ENCODE results near the gene COL10A1.

- TF ChIP-seq CTCF (IDR thresholded peaks at IDR 0.05) (no peak), POLR2AphosphoS5 (IDR thresholded peaks at IDR 0.05) (no peak), POLR2A (IDR thresholded peaks at IDR 0.05) (no peak), EP300 (IDR thresholded peaks at IDR 0.05) (no peak)
Observed at GRCh38 chr6:116133453-116133852, 7.5 kb upstream of the COL10A1 start.

Measured in sigmoid colon (tissue), 4 donors.